CD4-positive, alpha-beta T cell treated with Interleukin-17A for 1 hour (primary cell): ENCODE results near the gene EGR4.

Source experiments
- DNase-seq: peaks from one replicate; pipeline ENCODE4 v3.0.0-alpha.2; 2020

Gene EGR4

DNA sequence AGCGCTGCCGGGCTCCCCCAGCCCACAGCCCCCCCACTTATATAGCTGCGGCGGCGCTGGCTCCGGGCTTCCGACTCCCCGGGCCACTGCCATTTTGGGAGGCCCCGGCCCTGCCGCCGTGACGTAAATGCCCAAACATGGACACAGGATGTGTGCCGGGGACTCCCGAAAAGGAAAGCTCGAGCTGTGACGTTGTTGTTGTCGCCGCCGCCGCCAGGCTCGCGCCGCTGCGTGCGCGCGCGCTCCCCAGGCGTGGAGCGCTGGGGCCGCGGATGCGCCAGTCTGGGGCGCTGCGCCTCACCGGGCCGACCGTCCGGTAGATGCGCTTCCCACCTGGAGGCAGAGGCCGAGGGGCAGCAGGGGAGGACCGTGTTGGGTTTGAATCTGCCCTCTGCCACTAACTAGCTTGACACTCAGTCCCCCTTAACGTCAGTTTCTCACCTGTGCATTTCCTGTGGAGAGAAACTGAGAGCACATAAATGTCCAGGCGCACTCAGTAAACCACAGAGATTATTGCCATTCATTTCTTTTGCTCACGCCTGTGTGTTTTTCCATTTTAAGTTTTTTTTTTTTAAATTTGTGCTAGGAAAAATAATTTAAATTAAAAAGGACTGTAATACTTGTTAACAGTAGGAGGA, at the start of gene EGR4:
TSS of gene EGR4 (minus strand) at position 15 of the 638 bp plus-strand sequence. CDS start 231 bp downstream, outside the sequence.
- peak; percentile 95 for DNase-seq

DNA sequence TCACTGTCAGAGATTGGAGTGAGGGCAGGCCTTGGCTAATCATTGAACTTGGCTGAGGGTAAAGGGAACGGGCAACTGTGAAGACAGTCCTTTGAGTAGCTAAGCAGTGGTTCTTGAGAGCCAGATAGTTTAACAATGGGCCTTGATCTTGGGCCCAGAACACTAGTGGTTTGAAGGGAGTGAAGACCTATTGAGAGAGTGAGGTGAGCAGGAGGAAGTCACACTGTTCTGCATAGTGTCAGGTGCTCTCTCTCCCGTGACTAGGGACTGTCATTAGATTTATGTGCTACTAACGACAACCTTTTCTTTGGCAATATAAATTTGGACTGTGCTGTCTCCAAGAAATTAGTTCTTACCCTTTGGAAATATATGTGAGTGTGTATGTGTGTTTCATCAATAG, 47.7 kb upstream of the EGR4 start:
- no peak for DNase-seq

DNA sequence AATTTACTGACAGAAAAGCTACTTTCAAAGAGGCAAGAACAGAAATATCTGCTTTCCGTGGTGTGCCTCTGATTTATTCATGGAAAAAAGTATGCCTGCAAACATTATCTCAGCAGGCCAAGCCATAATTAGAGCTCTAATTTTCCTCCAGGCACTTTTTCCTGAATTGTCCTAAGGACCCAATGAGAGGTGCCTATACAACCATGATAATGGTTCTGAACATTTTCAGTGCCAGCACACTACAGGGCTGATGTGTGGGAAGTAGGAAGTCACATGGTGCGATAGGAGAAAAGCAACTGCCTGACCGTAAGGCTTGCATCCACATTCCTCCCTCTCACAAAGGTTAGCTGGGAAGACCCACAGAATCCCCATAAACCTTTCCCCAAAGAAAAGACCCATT, 45.9 kb upstream of the EGR4 start:
- no peak for DNase-seq

DNA sequence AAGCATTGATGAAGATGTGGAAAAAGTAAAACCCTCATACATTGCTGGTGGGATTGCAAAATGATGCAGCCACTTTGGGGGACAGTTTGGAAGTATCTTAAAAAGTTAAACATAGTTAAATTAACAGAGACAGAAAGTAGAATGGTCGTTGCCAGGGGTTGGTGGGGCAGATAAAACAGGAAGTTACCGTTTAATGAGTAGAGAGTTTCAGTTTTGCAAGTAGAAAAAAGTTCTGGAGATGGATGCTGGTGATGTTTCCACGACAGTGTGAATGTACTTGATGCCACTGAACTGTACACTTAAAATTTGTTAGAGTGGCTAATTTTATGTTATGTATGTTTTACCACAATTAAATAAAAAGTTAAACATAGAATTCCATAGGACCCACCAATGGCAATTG, 44.5 kb upstream of the EGR4 start:
- no peak for DNase-seq

DNA sequence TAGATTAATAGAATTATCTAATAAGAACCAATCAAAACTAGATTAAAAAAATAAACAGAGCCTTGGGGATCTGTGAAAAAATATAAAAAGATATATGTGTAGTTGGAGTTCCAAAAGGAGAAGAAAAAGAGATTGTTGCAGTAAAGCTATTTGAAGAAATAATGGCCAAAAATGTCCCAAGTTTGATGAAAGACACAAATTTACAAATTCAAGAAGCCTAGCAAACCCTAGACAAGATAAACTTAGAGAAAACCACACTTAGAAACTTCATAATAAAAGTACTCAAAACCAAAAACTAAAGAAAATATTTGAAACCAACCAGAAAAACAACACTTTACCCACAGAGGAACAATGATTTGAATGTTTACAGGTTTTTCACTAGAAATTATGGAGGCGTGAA, 41.3 kb upstream of the EGR4 start:
- no peak for DNase-seq

DNA sequence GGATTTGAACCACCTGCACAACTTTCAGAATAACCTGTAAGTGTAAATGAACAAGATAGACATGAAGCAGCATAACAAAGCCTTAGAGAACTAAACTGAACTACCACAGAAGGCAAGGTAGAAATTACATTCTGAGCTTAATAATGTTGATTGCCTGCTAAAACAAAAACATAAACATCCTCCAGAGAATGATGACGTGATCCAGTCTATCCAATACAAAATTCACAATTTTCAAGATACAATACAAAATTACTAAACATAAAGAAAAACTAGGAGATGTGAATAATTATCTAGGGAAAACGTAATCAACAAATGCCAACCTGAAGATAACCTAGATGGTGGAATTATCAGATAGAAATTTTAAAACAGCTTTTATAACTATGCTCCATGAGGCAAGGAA, 40.7 kb upstream of the EGR4 start:
- DNase-seq: no peak

DNA sequence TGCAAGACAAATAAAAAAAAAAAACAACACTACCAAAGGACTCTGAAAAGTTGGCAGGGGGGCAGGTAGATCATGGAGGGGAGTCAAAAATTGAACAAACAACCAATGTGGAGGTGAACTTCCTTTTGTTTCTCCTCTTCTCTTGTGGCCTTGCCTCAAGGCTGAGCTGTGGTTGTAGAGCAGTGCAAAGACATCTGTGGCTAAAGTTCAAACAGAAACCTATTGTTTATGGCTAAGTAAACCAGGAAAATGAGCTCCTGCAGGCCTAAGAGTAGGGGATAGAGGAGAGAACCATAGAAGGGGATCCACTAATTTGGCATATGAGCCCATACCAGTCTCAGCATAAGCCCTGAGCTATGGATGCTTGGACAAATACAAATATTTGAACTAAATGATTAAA, 40.2 kb upstream of the EGR4 start:
- no peak for DNase-seq

DNA sequence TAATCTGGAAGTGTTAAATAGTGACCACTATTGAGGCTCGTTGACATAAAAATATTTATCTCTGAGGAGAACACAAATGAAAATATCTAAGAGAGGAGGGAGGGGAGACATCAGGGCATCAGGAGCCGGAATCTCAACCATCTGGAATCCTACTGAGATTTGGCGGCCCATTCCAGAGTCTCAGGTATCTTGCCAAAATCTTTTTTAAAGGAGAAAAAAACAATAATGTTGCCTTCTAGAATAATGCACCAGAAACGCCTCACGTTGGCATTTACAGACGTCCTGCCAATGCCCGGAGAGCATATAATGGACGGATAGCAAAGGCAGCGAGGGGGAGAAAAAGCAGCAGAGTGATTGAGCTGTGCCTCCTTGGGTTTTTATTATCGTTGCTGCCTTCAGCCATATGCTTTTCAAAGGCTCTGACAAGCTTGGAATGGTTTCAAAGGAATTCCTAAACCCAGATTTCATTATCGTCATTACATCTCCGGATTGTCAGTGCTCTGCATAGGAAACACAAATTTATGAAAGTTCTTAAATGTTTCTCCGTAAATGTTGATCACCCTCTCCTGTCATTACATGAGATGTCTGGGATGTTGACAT, 30.9 kb upstream of the EGR4 start:
- DNase-seq: no peak

DNA sequence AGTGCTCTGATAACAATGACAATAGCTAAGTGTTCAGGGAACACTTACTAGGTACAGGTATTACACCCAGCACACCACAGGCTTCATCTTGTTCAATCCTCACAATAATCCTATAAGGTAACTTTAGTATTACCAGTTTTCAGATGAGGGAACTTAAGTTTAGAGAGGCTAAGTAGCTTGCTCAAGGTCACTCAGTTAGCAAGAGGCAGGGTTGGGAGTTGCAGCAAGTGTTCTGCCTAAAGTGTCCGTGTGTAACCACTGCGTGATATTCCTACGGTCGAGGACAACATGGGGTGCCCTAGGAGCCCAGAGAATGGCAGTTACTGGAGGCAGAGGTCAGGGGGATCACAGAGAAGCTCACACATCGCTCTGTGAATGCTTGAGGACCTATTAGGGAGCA, 30.2 kb upstream of the EGR4 start:
- no peak for DNase-seq

DNA sequence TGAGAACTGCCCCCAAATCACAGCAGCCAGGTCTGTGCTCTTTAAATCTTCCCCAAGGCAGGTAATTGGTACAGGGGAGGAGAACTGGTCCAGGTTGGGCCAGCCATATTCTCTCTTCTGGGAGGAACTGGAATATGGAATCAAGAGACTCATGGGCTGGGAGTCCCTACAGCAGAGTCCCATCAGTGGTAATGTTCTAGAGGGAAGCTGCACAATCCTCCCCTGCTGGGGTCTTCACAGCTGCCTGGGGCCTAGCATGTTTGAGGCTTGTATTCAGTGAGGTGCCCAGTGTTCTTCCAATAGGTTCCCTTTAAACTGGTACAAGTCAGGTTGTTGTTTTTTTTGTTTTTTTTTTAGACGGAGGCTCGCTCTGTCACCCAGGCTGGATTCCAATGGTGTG, 21.1 kb upstream of the EGR4 start:
- DNase-seq: no peak

DNA sequence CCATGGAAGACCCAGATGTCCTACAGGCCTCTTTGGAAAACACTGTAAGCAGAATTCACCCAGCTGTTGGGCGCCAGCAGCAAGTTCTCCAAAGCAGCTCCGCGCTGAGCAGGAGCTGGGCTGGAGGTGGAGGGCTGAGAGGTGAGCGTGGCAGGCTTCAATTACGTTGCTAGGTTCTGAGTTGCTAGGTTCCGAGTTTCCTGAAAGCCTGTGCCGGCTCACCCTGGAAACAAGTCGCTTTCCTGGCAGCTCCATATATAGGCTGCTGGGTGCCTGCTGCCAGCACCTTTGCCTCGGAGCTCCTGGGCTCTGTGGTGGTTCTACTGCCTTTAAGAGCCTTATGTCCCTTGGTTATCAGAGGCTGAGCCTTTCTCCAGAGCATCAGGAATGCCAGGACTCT, 14.4 kb upstream of the EGR4 start:
- no peak for DNase-seq

DNA sequence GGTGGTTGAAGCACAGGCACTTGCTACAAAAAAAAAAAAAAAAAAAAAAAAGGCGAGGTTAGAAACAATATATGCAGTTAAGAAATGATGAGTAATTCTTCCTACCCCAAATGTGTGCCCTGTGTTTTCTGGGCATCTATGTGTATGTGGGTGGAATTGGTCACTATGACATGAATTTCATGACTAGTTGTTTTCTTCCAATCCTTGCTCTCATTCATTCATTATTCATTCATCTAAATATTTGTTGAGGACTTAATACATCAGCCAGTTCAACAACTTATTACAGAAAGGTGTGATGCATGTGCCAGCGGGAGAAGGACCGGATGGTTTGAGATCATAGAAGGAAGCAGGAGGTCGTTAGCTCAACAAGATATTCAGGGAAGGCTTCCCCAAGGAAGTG, 8.3 kb upstream of the EGR4 start:
- no peak for DNase-seq

DNA sequence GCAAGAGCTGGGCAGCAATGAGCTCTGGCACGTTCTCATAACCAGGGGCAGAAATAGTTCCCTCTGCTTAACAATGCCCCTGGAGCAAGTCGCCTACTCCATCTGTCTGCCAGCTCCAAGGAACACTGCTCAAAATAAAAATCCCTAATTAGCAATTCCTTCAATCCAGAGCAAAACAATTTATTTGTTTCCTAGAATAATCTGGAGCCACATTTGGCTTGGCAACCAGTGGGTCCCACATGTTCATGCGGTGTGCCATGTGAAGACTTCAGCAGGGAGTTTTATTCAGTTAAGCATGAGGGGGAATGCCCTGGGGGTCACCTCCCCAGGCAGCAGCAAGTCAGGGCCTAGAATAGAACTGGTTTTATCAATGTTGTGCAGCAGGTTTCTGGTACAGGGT, 7.6 kb upstream of the EGR4 start:
- no peak for DNase-seq

DNA sequence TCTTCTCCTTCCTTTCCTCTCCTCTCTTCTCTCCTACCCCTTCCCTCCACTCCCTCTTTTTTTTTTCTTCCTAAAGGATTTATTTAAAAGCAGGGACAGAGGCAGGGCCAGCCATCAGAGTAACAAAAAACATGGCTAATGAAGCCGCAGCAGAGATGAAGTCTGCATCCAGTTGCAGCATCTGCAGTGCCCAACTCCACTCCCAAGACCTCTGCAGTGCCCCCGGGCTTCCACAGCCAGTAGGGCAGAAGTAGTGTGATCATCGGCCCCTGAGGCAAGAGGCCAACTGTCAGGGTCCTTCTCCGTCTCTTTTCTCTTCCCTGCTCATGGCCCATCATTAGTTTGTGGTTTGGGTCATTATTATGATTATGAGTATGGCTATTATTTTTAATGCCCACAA, 4.2 kb upstream of the EGR4 start:
- no peak for DNase-seq

DNA sequence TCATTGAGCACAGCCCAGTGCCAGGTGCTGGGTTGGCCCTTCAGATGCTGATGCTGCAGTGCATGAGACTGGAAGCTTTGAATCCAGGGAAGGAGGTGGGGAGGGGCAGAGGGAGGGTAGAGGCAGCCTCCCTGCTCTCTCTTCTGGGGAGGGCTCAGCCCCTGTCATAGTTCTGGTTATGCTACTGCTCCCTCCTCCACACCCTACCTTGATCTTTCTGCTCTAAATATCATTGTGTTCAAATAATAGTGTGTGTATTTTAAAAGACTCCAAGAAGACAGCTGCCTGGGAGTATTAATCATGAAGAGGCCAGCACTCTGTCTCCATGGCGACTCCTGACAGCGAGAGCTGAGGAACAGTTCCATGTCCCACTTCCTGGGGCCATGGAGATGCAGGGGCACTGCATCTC, 3.8 kb upstream of the EGR4 start:
- DNase-seq: no peak

DNA sequence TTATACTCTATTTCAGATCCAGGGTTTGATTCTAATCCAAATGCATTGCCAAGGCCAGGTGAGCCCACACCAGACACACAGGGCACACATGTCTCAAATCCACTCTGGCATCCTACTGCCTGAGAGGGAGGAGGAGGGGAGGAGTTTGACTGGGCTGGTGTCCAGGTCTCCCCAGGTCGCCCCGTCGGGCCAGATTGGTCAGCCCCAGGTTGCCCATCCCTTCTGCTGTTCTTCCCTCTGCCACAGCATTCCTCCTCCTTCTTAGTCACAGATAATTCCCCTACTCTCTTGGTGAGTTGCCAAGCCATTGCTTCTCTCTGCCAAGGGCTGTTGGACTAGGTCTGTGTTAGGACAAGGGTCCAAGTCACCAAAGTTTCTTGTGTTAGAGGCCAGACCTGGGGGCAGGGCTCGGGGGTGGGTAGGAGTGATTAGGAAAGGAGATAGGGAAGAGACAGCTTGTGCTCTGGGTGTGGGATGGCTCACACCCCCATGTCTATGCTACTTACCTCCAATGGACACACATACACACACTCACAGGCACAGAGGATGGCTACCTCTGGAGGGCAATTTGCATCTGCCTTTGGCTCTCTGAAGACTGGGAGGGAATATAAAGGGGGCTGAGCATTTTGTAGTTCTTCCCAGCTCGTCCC, 2.5 kb upstream of the EGR4 start:
- DNase-seq: no peak

DNA sequence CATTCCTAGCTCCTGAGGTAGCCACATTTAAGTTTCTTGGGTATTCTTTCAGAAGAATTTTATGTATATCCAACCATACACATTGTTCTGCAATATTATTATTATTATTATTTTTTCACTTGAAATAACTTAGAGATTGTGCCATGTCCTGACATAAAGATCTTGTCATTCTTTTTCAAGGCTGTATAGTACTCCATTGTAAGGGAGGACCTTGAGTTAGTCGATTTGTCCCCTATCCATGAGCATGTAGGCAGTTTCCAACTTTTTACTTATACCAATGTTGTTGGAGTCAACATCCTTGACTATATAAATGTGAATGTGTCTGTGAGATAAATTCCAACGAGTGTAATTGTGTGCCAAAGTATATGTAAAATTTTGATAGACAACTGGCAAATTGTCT, 891 bp upstream of the EGR4 start:
- no peak for DNase-seq

DNA sequence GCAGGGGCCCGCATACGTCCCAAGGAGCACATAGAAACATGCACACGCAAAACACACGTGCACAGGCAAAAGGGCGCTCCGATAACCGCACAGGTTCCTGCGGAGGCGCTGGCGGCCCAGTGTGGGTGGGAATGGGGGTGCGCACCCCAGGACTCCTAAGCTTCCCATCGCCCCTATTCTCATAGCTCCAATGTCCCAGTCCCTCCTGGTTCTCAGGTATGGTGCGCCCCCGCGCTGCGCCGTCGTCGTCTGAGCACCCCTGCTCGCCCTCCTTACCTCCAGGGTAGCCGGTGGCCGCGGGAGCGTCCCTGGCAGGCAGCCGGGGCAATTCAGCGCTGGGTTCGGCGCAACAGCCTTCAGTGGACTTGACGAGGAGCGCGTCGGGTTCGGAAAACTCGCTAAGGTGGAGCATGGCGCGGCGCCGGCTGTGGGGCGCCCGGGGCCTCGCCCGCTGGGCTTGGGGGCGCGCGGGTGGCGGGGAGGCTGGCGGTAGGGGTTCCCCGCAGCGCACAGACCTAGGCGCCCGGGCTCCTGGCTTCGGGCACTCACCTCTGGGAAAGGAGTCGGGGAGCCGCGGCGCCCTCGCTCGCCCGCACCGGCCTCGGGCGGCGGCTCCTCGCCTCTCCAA, 328 bp downstream of the EGR4 start:
- DNase-seq: peak; percentile 4

DNA sequence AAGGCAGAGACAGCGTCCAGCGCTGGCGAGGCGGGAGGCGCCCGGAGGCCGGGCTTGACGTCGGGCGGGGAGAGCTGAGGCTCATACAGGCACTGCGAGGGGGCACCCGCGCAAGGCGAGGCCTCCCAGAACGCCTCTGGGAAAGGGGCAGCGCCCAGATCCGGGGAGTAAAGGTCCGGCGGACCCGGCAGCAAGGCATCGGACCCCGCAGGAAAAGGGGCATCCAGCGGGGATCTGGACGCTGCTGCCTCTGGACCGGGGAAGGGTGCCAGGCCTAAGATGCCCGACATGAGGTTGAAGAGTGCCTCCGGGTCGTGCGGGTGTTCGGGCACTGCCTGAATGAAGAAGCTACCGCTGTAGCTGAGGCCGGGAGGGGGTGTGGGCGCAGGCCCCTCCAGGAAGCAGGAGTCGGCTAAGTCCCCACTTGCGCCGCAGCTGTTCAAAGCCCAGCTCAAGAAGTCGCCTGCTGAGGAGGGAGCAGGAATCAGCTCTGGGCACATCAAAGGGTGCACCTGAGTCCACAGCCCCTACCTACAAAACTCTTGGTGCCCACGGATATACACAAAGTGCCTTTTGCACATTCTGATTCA, 937 bp downstream of the EGR4 start:
- DNase-seq: no peak

DNA sequence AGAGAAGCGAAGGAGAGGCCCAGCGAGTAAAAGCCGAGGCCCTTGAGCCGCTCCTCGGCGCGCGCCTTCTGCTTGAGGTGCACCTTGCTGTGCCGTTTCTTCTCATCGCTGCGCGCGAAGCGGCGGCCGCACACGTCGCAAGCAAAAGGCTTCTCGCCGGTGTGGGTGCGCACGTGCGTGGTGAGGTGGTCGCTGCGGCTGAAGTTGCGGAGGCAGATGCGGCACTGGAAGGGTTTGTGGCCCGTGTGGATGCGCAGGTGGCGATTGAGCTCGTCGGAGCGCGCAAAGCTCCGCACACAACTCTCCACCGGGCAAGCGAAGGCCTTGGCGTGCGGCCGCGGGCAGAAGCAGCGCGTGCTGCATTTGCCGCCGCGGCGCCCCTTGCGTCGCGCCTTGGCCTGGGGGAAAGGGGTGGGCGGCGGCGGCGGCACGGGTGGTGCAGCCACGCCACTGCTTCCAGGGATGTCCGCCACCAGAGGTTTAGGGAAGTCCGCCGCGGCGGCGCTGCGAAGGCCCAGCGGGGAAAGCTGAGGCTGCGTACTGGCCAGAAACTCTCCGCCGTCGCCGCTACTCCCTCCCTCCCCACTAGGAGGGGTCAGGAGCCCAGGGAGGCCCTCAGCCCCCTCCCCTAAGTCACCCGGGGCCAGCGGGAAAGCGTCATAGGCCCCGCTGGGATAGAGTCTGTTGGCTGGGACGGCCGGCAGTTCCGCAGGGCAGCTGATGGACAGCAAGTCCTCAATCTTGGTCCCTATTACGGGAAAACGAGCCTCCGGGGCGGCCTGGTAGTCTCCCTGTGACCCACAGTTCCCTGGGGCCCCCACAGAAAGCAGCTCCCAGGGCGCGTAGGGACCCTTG, 1.7 kb downstream of the EGR4 start:
- peak; percentile 2 for DNase-seq

DNA sequence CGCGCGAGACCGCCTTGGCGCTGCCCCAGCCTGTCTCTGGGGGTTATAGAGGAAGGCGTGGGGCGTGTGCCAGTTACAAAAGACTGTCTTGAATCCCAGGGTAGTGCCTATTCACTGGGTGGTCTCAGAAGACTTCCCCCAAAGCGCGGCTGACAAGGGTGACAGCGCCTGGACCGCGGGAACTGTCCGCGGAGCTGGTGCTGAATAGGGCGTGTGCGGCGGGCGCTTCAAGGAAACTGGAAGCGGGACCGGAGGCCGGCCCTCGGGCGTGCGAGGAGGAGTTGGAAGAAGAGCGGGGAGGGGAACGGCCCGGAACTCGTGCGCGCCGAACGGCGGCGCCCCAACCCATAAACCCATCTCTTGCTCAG, 2.3 kb downstream of the EGR4 start:
- DNase-seq: peak; percentile 58

DNA sequence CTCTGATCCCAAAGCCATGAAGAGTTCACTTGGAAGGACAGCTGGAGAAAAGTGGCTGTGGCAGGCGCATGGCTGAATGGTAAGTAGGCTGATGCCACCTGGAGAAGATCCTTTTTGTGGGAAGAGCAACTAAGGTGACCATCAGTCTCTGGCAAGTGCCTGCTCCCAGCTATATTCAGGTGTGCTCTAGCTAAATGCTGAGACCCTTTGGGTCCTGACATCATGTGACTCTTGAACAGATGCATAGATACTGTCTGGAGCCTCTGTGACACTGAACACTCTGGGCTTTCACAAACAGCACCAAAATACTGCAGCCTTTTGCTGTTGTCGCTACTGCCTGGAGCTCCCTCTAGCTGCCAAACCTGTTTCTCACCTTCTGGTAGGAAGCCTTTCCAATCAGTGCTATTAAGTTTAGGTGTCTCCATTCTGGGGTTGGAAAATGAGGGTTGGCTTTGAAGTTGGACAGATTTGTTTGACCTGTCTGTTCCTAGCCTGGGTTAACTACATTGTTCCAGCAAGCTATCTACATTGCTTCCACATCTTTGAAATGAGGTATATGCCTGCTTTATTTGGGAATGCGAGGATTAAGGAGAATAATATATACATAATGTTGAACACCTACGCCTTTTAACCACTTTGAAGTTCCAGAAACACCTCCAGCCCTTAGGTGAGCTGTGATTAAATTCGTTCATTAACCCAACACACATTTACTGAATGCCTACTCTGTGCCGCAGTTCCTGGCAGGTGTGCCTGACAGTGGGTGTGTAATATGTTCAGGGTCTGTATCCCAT, 3.1 kb downstream of the EGR4 start:
- peak; percentile 66 for DNase-seq
